SK-N-SH (cell line): ENCODE results near the gene TTC9B. TPM values are rescaled to one million over a fixed set of nuclear protein-coding genes. Genes with fewer than 3 reads are reported as not detected.
"Not testable (repeated sequence)": the region's sequence is repeated elsewhere in the genome, so short reads cannot be mapped to it uniquely, and the experiment has no call there.

Experiments used
- CTCF ChIA-PET: fragments of 300-600, 350-600 bp; formaldehyde crosslinking; extraction: SDS; loops from one replicate; lab custom pipeline; 2021; lab: Yijun Ruan, JAX
- POLR2A ChIA-PET: fragments of 350-600 bp; sonication (Branson Sonifier 250); formaldehyde crosslinking; extraction: SDS; loops from one replicate; lab custom pipeline; 2020; ENCODE audit warnings: antibody characterized with exemption, inconsistent platforms; lab: Yijun Ruan, JAX
- DNase-seq: peaks from one replicate; pipeline ENCODE4 v3.0.0; 2012
- H2AFZ ChIP-seq: fragments of 200-600 bp; sonication (generic); 2 replicates; pipeline ENCODE4 v1.8.1; 2016; ENCODE audit warnings: antibody characterized with exemption, mild to moderate bottlenecking, low read depth
- H3F3A ChIP-seq: fragments of 200-600 bp; sonication (generic); replicated peaks from 2 replicates; pipeline ENCODE3; 2016; ENCODE audit warnings: antibody characterized with exemption, mild to moderate bottlenecking; ENCODE audit not compliant: insufficient read depth
- H3K27ac ChIP-seq, 2 experiments: fragments of 200-500 bp in 1 of 2; fragments of 200-600 bp in 1 of 2; sonication (Bioruptor generic) in 1 of 2; sonication (generic), shearing (Covaris generic) in 1 of 2; 2 replicates each; pipeline versions ENCODE4 v1.5.1 to v1.6.1; 2014 to 2016; ENCODE audit warnings: low read depth in 2 of 2, inconsistent platforms in 1 of 2, low read length in 1 of 2, mild to moderate bottlenecking in 1 of 2, mixed read lengths in 1 of 2
- H3K27me3 ChIP-seq: fragments of 200-600 bp; sonication (generic), shearing (Covaris generic); 2 replicates; pipeline ENCODE4 v1.6.1; 2016; ENCODE audit warnings: mixed run types; ENCODE audit not compliant: insufficient read depth
- H3K36me3 ChIP-seq, 2 experiments: fragments of 200-500 bp in 1 of 2; fragments of 200-600 bp in 1 of 2; sonication (Bioruptor generic) in 1 of 2; sonication (generic) in 1 of 2; replicated peaks in 1 of 2; 2 replicates each; pipeline versions ENCODE3 to v1.5.1; 2014 to 2016; ENCODE audit warnings: low read length in 1 of 2, mild to moderate bottlenecking in 1 of 2; ENCODE audit not compliant: insufficient read depth in 2 of 2, control insufficient read depth in 1 of 2
- H3K4me1 ChIP-seq, 2 experiments: fragments of 200-500 bp in 1 of 2; fragments of 200-600 bp in 1 of 2; sonication (Bioruptor generic) in 1 of 2; sonication (generic), shearing (Covaris generic) in 1 of 2; 2 replicates each; pipeline versions ENCODE4 v1.5.1 to v1.6.1; 2014 to 2016; ENCODE audit warnings: low read depth in 1 of 2, low read length in 1 of 2, mixed run types in 1 of 2; ENCODE audit not compliant: insufficient read depth in 2 of 2, control insufficient read depth in 1 of 2
- H3K4me2 ChIP-seq: fragments of 200-600 bp; sonication (generic), shearing (Covaris generic); 2 replicates; pipeline ENCODE4 v1.6.1; 2017; ENCODE audit warnings: mixed run types
- H3K4me3 ChIP-seq, 2 experiments: fragments of 200-500 bp in 1 of 2; fragments of 200-600 bp in 1 of 2; sonication (Bioruptor generic) in 1 of 2; sonication (generic), shearing (Covaris generic) in 1 of 2; 2 replicates each; pipeline versions ENCODE4 v1.5.1 to v1.8.1; 2014 to 2016; ENCODE audit warnings: low read depth in 2 of 2, inconsistent platforms in 1 of 2, low read length in 1 of 2, mild to moderate bottlenecking in 1 of 2, mixed read lengths in 1 of 2, moderate library complexity in 1 of 2
- H3K79me2 ChIP-seq: fragments of 200-600 bp; sonication (generic); 2 replicates; pipeline ENCODE4 v1.8.1; 2017; ENCODE audit warnings: mild to moderate bottlenecking; ENCODE audit not compliant: insufficient read depth
- H3K9ac ChIP-seq: fragments of 200-600 bp; sonication (generic); 2 replicates; pipeline ENCODE4 v1.6.1; 2017; ENCODE audit warnings: mixed run types
- H3K9me2 ChIP-seq: fragments of 200-600 bp; sonication (generic); 2 replicates; pipeline ENCODE4 v1.6.1; 2017; ENCODE audit warnings: mixed run types
- H3K9me3 ChIP-seq: fragments of 200-600 bp; sonication (generic); 2 replicates; pipeline ENCODE4 v1.6.1; 2017; ENCODE audit warnings: mixed run types, mild to moderate bottlenecking, moderate library complexity
- H4K20me1 ChIP-seq: fragments of 200-600 bp; sonication (generic); 2 replicates; pipeline ENCODE4 v1.6.1; 2017; ENCODE audit warnings: mild to moderate bottlenecking, mixed run types; ENCODE audit not compliant: insufficient read depth
- CHD2 ChIP-seq: fragments of 150-350 bp; IDR thresholded peaks from 2 replicates; pipeline ENCODE4 v1.6.1; 2018; ENCODE audit warnings: low read length; ENCODE audit not compliant: partially characterized antibody
- FOXJ3 ChIP-seq: sonication (generic); formaldehyde crosslinking; IDR thresholded peaks from 2 replicates; pipeline ENCODE4 v1.5.1; 2020; ENCODE audit warnings: mild to moderate bottlenecking, missing genetic modification reagents
- NFIC ChIP-seq: IDR thresholded peaks from 2 replicates; pipeline ENCODE4 v1.4.0; 2012; ENCODE audit warnings: borderline replicate concordance
- RCOR1 ChIP-seq: fragments of 150-350 bp; IDR thresholded peaks from 2 replicates; pipeline ENCODE4 v1.6.1; 2017; ENCODE audit warnings: antibody characterized with exemption, low read length
- RFX5 ChIP-seq: IDR thresholded peaks from 2 replicates; pipeline ENCODE4 v1.6.1; 2012; ENCODE audit warnings: mild to moderate bottlenecking, improper control_type of control experiment, low read length
- SIN3A ChIP-seq: IDR thresholded peaks from 2 replicates; pipeline ENCODE4 v1.6.1; 2012; ENCODE audit warnings: low read depth, mild to moderate bottlenecking, low read length, moderate library complexity, borderline replicate concordance
- TEAD4 ChIP-seq: IDR thresholded peaks from 2 replicates; pipeline ENCODE4 v1.4.0; 2012; ENCODE audit warnings: mild to moderate bottlenecking, borderline replicate concordance; ENCODE audit not compliant: insufficient read depth
- YY1 ChIP-seq: IDR thresholded peaks from 2 replicates; pipeline ENCODE4 v1.4.0; 2012; ENCODE audit warnings: low read depth, mild to moderate bottlenecking
- WGBS: methylation state at CpG from one replicate; pipeline ENCODE4 v1.1.6; 2017; ENCODE audit warnings: low lambda C conversion rate; 5-methylcytosine and 5-hydroxymethylcytosine counted together
- polyA plus RNA-seq, 3 experiments: library from polyadenylated mRNA; depleted of rRNA; stranded (reverse); fragments of >200 nt; gene quantifications; 2 replicates each; pipeline ENCODE4 v1.2.3, GENCODE V29; 2012
- TF ChIP-seq, protein P1 (sequence below): IDR thresholded peaks from 2 replicates; pipeline ENCODE4 v1.4.0; 2012; ENCODE audit warnings: low read depth, borderline replicate concordance
- TF ChIP-seq, protein P2 (sequence below): fragments of 200-600 bp; sonication (generic); IDR thresholded peaks from 2 replicates; pipeline ENCODE4 v1.6.1; 2017; ENCODE audit warnings: antibody characterized with exemption, mild to moderate bottlenecking, moderate library complexity

Gene TTC9B
- polyA plus RNA-seq, 1 of the 3 experiments (the other 2 are of a cell fraction) = 0.30 TPM

DNA sequence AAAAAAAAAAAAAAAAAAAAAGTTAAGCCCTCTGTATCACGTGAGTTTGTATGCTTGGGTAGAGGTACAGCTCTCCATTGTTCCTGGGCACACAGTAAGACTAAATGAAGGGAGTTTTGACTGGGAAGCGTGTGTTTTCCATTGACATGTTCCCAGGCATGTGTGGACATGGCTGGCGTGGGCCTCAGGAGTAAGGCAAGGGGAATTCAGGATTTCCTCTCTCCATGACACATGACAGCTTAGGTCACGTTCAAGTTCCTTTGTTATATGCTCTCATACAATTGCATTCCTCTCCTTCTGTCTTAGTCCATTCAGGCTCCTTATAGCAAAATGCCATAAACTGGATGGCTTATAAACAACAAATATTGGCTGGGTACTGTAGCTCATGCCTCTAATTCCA is 44.1 kb downstream of the TTC9B start:
- POLR2A ChIA-PET = no interaction called here
- 60% methylated on average over 4 of the region's 4 CpGs for WGBS

DNA sequence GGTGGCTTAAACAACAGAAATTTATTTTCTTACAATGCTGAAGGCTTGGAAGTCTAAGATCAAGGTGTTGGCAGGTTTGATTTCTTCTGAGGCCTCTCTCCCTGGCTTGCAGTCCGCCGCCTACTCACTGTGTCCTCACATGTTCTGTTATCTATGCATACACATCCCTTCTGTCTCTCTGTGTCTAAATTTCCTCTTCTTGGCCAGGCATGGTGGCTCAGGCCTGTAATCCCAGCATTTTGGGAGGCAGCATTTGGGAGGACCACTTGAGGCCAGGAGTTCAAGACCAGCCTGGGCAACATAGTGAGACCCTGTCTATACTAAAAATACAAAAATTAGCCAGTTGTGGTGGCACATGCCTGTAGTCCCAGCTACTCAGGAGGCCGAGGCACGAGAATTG is 46.9 kb downstream of the TTC9B start:
- H3F3A ChIP-seq, H3K9me3 ChIP-seq, DNase-seq, H3K79me2 ChIP-seq, CTCF ChIA-PET, H3K27ac ChIP-seq, H3K9ac ChIP-seq, H3K9me2 ChIP-seq, H3K4me1 ChIP-seq, H2AFZ ChIP-seq, H3K27me3 ChIP-seq, H3K36me3 ChIP-seq, H4K20me1 ChIP-seq, H3K4me2 ChIP-seq, POLR2A ChIA-PET, H3K4me3 ChIP-seq: not testable (repeated sequence)
- WGBS = 83% methylated on average over 4 of the region's 4 CpGs

More for the DNA sequence above, 44.1 kb downstream of the TTC9B start:
- Histone ChIP-seq H3K9ac (no peak overlapping the region), H4K20me1 (no peaks in the 10 kb centered on the region), H3K9me2 (no peaks in the 10 kb centered on the region), H3K36me3 (no peaks in the 10 kb centered on the region), H2AFZ (no peak overlapping the region), H3K4me1 (no peaks in the 10 kb centered on the region), H3K79me2 (no peaks in the 10 kb centered on the region), H3K4me3 (no peak overlapping the region), H3F3A (no peaks in the 10 kb centered on the region), H3K27ac (no peak overlapping the region), H3K27me3 (no peaks in the 10 kb centered on the region), H3K4me2 (no peak overlapping the region), H3K9me3 (no peaks in the 10 kb centered on the region)
- CTCF ChIA-PET = interaction anchor here (1.3 to 1.8 kb wide), 2 partner anchors 9 to 44 kb away, joined by 4 to 5 read pairs; partner anchors contain the start of gene TTC9B
- TF ChIP-seq RCOR1 (no peak), CHD2 (no peak), TEAD4 (no peak), SIN3A (no peak), NFIC (no peak), RFX5 (no peak), YY1 (no peak), FOXJ3 (no peak)
- TF ChIP-seq, protein P1, sequence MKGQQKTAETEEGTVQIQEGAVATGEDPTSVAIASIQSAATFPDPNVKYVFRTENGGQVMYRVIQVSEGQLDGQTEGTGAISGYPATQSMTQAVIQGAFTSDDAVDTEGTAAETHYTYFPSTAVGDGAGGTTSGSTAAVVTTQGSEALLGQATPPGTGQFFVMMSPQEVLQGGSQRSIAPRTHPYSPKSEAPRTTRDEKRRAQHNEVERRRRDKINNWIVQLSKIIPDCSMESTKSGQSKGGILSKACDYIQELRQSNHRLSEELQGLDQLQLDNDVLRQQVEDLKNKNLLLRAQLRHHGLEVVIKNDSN = no peak
- TF ChIP-seq, protein P2, sequence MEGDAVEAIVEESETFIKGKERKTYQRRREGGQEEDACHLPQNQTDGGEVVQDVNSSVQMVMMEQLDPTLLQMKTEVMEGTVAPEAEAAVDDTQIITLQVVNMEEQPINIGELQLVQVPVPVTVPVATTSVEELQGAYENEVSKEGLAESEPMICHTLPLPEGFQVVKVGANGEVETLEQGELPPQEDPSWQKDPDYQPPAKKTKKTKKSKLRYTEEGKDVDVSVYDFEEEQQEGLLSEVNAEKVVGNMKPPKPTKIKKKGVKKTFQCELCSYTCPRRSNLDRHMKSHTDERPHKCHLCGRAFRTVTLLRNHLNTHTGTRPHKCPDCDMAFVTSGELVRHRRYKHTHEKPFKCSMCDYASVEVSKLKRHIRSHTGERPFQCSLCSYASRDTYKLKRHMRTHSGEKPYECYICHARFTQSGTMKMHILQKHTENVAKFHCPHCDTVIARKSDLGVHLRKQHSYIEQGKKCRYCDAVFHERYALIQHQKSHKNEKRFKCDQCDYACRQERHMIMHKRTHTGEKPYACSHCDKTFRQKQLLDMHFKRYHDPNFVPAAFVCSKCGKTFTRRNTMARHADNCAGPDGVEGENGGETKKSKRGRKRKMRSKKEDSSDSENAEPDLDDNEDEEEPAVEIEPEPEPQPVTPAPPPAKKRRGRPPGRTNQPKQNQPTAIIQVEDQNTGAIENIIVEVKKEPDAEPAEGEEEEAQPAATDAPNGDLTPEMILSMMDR = no peak
- no peak for DNase-seq

DNA sequence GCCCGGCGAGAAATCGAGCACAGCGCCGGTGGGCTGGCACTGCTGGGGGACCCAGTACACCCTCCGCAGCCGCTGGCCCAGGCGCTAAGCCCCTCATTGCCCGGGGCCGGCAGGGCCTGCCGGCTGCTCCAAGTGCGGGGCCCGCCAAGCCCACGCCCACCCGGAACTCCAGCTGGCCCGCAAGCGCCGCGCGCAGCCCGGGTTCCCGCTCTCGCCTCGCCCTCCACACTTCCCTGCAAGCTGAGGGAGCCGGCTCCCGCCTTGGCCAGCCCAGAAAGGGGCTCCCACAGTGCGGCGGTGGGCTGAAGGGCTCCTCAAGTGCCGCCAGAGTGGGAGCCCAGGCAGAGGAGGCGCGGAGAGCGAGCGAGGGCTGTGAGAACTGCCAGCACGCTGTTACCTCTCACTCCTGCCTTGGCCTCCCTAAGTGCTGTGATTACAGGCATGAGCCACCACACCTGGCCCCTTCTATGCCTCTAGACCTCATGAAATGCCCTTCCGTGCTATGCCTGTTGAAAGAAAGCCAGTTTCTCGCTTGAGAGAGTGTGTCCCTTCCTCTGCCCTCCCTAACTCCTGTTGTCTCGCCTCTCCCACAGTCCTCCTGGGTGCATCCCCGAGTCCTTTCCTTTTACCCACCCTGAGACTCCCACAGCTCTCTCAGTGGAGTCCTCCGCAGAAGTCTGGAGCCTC is 47.7 kb downstream of the TTC9B start:
- CTCF ChIA-PET = not testable (repeated sequence)

DNA sequence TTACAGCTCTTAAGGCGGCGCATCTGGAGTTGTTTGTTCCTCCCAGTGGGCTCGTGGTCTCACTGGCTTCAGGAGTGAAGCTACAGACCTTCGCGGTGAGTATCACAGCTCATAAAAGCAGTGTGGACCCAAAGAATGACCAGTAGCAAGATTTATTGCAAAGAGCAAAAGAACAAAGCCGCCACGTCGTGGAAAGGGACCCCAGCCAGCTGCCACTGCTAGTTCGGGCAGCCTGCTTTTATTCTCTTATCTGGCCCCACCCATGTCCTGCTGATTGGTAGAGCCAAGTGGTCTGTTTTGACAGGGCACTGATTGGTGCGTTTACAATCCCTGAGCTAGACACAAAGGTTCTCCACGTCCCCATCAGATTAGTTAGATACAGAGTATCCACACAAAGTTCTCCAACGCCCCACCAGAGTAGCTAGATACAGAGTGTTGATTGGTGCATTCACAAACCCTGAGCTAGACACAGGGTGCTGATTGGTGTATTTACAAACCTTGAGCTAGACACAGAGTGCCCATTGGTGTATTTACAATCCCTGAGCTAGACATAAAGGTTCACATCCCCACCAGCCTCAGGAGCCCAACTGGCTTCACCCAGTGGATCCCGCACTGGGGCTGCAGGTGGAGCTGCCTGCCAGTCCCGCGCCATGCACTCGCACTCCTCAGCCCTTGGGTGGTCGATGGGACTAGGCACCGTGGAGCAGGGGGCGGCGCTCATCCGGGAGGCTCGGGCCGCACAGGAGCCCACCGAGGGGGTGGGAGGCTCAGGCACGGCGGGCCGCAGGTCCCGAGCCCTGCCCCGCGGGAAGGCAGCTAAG is 48.5 kb downstream of the TTC9B start:
- H3K4me3 ChIP-seq, H3F3A ChIP-seq, H3K27me3 ChIP-seq, H4K20me1 ChIP-seq, H3K4me1 ChIP-seq, DNase-seq, H2AFZ ChIP-seq, H3K36me3 ChIP-seq, H3K9ac ChIP-seq, H3K9me2 ChIP-seq, H3K4me2 ChIP-seq, H3K9me3 ChIP-seq, H3K79me2 ChIP-seq, POLR2A ChIA-PET, H3K27ac ChIP-seq: not testable (repeated sequence)
- WGBS = 68% methylated on average over 15 of the region's 30 CpGs
- CTCF ChIA-PET = interaction anchor here (1.6 kb wide), 1 partner anchor 29 kb away, joined by 3 read pairs; no protein-coding TSS in a partner anchor

More for the DNA sequence above, 47.7 kb downstream of the TTC9B start:
- H2AFZ ChIP-seq, H3K27me3 ChIP-seq, H3K36me3 ChIP-seq, H4K20me1 ChIP-seq, H3K79me2 ChIP-seq, H3K4me3 ChIP-seq, H3K9me2 ChIP-seq, H3K27ac ChIP-seq, H3K9me3 ChIP-seq, H3K9ac ChIP-seq, DNase-seq, POLR2A ChIA-PET, H3K4me1 ChIP-seq, H3F3A ChIP-seq, H3K4me2 ChIP-seq: not testable (repeated sequence)
- 90% methylated on average over 24 of the region's 39 CpGs for WGBS
